GM12891 (cell line): ENCODE data around the gene MYBPC2.

Experiments used
- PAX5 ChIP-seq: IDR thresholded peaks from 2 replicates; pipeline ENCODE4 v1.6.1; 2011; ENCODE audit warnings: low read length, moderate library complexity, mild to moderate bottlenecking; ENCODE audit not compliant: insufficient read depth, severe bottlenecking
- POLR2A ChIP-seq: IDR thresholded peaks from 2 replicates; pipeline ENCODE4 v1.6.1; 2011; ENCODE audit warnings: low read depth, low read length, control low read depth
- POLR2AphosphoS5 ChIP-seq: IDR thresholded peaks from 2 replicates; pipeline ENCODE4 v1.6.1; 2011; ENCODE audit warnings: low read depth, low read length, control low read depth
- POU2F2 ChIP-seq: IDR thresholded peaks from 2 replicates; pipeline ENCODE4 v1.6.1; 2011; ENCODE audit warnings: low read depth, mild to moderate bottlenecking, control low read depth, low read length, moderate library complexity
- SPI1 ChIP-seq: IDR thresholded peaks from 2 replicates; pipeline ENCODE4 v1.6.1; 2011; ENCODE audit warnings: low read depth, low read length, control low read depth
- TAF1 ChIP-seq: IDR thresholded peaks from 2 replicates; pipeline ENCODE4 v1.6.1; 2011; ENCODE audit warnings: low read depth, low read length, control low read depth

DNA sequence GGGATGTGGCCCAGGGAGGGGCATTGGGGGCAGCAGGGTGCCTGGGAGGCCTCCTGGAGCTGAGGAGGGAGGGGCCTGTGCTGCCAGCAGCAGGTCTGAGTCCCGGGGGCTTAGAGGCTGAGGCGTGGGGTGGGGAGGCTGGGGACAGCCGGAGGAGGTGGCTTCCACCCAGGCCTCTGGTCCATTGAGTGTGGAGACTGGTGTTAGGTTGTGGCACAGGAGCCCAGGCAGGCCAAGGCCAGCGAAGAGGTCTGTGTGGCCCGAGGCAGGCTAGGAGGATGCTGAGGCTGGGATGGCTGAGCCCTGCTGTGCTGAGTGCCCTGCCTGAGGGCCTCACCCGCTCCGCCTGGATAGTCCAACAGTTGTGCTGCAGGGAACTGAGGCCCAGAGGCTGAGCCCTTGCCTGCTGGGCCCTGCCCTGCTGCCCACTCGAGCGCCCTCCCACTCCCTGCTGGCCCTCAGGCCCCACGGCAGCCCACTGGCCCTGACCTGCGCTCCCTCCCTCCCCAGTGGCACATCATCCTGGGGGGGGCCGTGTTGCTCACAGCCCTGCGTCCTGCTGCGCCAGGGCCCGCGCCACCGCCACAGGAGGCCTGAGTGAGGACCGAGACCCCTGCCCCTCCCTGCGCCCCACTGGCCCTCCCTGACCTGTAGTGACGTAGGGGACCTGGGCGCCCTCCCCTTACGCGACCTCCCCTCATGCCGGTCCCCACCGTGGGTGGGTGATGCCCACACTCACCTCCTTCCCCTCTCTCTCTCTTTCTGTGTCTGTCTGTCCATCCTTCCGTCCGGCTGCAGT is 48.9 kb downstream of the MYBPC2 start:
- TF ChIP-seq POLR2A (no peak), PAX5 (no peak), POLR2AphosphoS5 (no peak), TAF1 (no peak), POU2F2 (no peak), SPI1 (no peak)
